HG03558 (cell line): ENCODE measurements around the gene PSMC4.
"Not testable (repeated sequence)": the region's sequence is repeated elsewhere in the genome, so short reads cannot be mapped to it uniquely, and the experiment has no call there.

Experiments used
- ATAC-seq: cut with Tn5 transposase; IDR thresholded peaks from one replicate; pipeline ENCODE4 v1.9.1; 2021; ENCODE audit warnings: moderate number of reproducible peaks; ENCODE audit not compliant: unreplicated experiment; ENCODE audit errors: extremely low read depth

PSMC4 gene

GRCh38 chr19:39942366-39942730 lies 28.6 kb upstream of the PSMC4 start:
- ATAC-seq, result no peak

GRCh38 chr19:39943586-39943985 lies 27.4 kb upstream of the PSMC4 start:
- ATAC-seq, result no peak

- no peak for ATAC-seq
Measured at GRCh38 chr19:39946532-39946931, 24.4 kb upstream of the PSMC4 start.

- no peak for ATAC-seq
Measured at GRCh38 chr19:39949026-39949747, 21.8 kb upstream of the PSMC4 start.

GRCh38 chr19:39951065-39951650 lies 19.8 kb upstream of the PSMC4 start:
- no peak for ATAC-seq

GRCh38 chr19:39951686-39952085 lies 19.3 kb upstream of the PSMC4 start:
- ATAC-seq, result no peak

GRCh38 chr19:39953915-39954314 lies 17.1 kb upstream of the PSMC4 start:
- ATAC-seq, result no peak

- not testable (repeated sequence) for ATAC-seq
Measured at GRCh38 chr19:39957886-39958285, 13.1 kb upstream of the PSMC4 start.

- not testable (repeated sequence) for ATAC-seq
Measured at GRCh38 chr19:39958942-39959341, 12.0 kb upstream of the PSMC4 start.

- not testable (repeated sequence) for ATAC-seq
Measured at GRCh38 chr19:39959407-39959806, 11.6 kb upstream of the PSMC4 start.

GRCh38 chr19:39963898-39964297 lies 7.1 kb upstream of the PSMC4 start:
- ATAC-seq, result no peak

- no peak for ATAC-seq
Measured at GRCh38 chr19:39966617-39967016, 4.3 kb upstream of the PSMC4 start.

- ATAC-seq, result no peak
Measured at GRCh38 chr19:39967561-39967960, 3.4 kb upstream of the PSMC4 start.

- no peak for ATAC-seq
Measured at GRCh38 chr19:39968789-39969188, 2.2 kb upstream of the PSMC4 start.

GRCh38 chr19:39969266-39969665 lies 1.7 kb upstream of the PSMC4 start:
- ATAC-seq, result no peak

GRCh38 chr19:39969681-39970424 lies 1.1 kb upstream of the PSMC4 start:
- no peak for ATAC-seq

- ATAC-seq, result no peak
Measured at GRCh38 chr19:39970425-39970674, 615 bp upstream of the PSMC4 start.

- no peak for ATAC-seq
Measured at GRCh38 chr19:39971380-39972035, 543 bp downstream of the PSMC4 start.

- no peak for ATAC-seq
Measured at GRCh38 chr19:39974377-39975155, 3.6 kb downstream of the PSMC4 start.

GRCh38 chr19:39982883-39983282 lies 11.9 kb downstream of the PSMC4 start:
- ATAC-seq, result no peak
